Measurements from ENCODE around the gene SC5D.

DNA sequence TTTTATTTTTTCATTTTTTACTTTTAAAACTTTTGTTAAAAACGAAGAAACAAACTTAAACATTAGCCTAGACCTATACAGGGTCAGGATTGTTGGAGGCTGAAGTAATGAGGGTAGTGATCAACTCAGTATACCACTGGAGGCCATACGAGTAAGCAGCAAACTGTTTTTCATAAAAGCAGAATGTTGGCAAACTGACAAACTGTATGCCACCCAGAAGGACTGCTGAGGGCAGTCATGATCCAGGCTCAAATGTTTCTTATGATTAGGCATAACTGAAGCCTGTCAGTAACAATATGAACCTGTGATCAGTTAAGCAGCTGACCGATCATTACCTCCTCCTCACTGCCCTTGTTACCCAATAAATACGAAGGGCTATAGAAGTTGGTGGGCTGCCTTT lies 10.2 kb upstream of the SC5D start:
- TF ChIP-seq, protein P1, sequence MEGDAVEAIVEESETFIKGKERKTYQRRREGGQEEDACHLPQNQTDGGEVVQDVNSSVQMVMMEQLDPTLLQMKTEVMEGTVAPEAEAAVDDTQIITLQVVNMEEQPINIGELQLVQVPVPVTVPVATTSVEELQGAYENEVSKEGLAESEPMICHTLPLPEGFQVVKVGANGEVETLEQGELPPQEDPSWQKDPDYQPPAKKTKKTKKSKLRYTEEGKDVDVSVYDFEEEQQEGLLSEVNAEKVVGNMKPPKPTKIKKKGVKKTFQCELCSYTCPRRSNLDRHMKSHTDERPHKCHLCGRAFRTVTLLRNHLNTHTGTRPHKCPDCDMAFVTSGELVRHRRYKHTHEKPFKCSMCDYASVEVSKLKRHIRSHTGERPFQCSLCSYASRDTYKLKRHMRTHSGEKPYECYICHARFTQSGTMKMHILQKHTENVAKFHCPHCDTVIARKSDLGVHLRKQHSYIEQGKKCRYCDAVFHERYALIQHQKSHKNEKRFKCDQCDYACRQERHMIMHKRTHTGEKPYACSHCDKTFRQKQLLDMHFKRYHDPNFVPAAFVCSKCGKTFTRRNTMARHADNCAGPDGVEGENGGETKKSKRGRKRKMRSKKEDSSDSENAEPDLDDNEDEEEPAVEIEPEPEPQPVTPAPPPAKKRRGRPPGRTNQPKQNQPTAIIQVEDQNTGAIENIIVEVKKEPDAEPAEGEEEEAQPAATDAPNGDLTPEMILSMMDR (IDR thresholded peaks at IDR 0.05) = no peak
- TF ChIP-seq POLR2AphosphoS5 (IDR thresholded peaks at IDR 0.05) = no peak
